PFSK-1 (cell line): ENCODE measurements around the gene OR1J1.
A peak's percentile ranks its signal among the peaks of the same experiment; 100 is the strongest.

Experiments
- FOXP2 ChIP-seq: optimal IDR thresholded peaks from 2 replicates; pipeline ENCODE3; 2011; ENCODE audit warnings: borderline replicate concordance, control low read depth, inconsistent platforms; ENCODE audit not compliant: insufficient read depth; ENCODE audit errors: extremely low read length, extremely low read depth
- POLR2AphosphoS5 ChIP-seq: IDR thresholded peaks from 2 replicates; pipeline ENCODE4 v1.6.1; 2012; ENCODE audit warnings: low read depth, mild to moderate bottlenecking, control low read depth, low read length, moderate library complexity
- SIN3A ChIP-seq: IDR thresholded peaks from 2 replicates; pipeline ENCODE4 v1.6.1; 2012; ENCODE audit warnings: mild to moderate bottlenecking, low read length, moderate library complexity, borderline replicate concordance; ENCODE audit not compliant: insufficient read depth
- TAF1 ChIP-seq: IDR thresholded peaks from 2 replicates; pipeline ENCODE4 v1.6.1; 2012; ENCODE audit warnings: low read length, control low read depth, borderline replicate concordance; ENCODE audit not compliant: insufficient read depth
- TF ChIP-seq, protein P1 (sequence below), 2 experiments: IDR thresholded peaks; 2 replicates each; pipeline versions ENCODE4 v1.6.1 to v1.8.0; 2011 to 2012; ENCODE audit warnings: low read depth in 2 of 2, low read length in 2 of 2, control low read depth in 1 of 2, inconsistent platforms in 1 of 2, mild to moderate bottlenecking in 1 of 2, moderate library complexity in 1 of 2; ENCODE audit not compliant: insufficient read depth in 1 of 2

Gene OR1J1

DNA sequence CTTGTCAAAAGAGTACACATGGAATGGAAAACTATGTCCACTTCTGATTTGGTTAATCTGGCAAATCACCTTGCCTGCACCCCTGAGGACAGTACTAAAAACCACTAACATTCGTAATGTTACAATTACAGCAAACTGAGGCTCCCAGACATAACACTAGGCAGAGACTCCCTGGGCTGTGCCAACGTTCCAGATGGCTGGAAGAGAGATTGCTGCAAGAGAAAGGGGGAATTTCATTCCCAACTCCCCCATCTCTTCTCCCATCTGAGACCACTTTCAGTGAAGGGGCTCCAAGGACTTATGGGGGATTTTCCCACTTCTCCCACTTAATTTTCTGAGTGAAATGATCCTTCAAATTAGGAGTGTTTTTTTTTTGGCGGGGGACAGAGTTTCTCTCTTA lies 11.3 kb downstream of the OR1J1 start:
- no peak for TF ChIP-seq POLR2AphosphoS5
- TF ChIP-seq SIN3A: no peak
- no peak for TF ChIP-seq TAF1
- TF ChIP-seq FOXP2: no peak
- TF ChIP-seq, protein P1, sequence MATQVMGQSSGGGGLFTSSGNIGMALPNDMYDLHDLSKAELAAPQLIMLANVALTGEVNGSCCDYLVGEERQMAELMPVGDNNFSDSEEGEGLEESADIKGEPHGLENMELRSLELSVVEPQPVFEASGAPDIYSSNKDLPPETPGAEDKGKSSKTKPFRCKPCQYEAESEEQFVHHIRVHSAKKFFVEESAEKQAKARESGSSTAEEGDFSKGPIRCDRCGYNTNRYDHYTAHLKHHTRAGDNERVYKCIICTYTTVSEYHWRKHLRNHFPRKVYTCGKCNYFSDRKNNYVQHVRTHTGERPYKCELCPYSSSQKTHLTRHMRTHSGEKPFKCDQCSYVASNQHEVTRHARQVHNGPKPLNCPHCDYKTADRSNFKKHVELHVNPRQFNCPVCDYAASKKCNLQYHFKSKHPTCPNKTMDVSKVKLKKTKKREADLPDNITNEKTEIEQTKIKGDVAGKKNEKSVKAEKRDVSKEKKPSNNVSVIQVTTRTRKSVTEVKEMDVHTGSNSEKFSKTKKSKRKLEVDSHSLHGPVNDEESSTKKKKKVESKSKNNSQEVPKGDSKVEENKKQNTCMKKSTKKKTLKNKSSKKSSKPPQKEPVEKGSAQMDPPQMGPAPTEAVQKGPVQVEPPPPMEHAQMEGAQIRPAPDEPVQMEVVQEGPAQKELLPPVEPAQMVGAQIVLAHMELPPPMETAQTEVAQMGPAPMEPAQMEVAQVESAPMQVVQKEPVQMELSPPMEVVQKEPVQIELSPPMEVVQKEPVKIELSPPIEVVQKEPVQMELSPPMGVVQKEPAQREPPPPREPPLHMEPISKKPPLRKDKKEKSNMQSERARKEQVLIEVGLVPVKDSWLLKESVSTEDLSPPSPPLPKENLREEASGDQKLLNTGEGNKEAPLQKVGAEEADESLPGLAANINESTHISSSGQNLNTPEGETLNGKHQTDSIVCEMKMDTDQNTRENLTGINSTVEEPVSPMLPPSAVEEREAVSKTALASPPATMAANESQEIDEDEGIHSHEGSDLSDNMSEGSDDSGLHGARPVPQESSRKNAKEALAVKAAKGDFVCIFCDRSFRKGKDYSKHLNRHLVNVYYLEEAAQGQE (IDR thresholded peaks at IDR 0.05; ENCODE audit: insufficient read depth in 1 of 2, low read depth in 2 of 2, low read length in 2 of 2): no peak

DNA sequence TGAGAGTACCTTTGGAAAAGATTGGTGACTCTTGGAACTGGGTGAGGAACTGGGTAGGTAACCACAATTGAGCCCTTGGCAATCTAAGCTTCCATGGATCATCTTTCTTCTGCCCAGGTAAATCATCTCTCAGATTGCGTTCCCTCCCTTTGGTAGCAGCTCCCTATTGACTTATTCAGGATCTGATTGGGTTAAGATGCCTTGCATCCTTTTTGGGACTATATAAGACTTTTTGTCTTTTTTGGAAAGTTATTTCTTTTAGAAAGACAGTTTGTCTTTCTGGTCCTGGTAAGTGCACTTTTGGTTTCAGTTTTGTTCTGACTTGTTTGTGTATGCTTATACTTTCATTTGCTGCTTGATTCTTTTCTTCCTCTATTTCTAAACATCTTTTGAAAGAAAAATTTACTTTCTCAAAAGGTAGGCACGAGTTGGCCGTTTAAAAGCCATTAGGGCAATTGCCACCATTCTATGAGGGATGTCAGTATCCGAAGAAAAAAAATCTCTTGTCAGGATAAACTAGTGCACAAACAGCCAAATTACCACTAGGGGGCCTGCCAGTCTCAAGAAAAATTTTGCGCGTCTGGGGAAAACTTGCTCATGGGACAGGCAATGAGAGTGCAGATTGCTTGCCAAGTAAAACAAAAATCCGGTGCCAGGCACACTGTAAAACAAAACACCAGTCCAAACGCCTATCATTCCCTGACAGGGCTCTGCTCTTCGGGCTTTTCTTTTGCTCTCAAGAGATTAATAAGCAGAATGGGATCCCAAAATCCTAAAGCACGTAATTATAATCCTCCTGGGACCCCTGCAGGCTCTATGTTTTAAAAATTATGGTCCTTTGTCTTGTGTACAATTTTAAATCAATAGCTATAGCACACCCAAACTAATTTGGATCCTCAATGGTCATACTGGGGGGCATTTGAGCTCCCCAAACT lies 12.8 kb downstream of the OR1J1 start:
- TF ChIP-seq POLR2AphosphoS5 (no peak), TAF1 (no peak)
- TF ChIP-seq, protein P1 (IDR thresholded peaks at IDR 0.05; ENCODE audit: insufficient read depth in 1 of 2, low read depth in 2 of 2, low read length in 2 of 2): 0 out of 4 replicates have a peak, but pooled peaks of 1 of the 2 experiments have one; percentile 10

DNA sequence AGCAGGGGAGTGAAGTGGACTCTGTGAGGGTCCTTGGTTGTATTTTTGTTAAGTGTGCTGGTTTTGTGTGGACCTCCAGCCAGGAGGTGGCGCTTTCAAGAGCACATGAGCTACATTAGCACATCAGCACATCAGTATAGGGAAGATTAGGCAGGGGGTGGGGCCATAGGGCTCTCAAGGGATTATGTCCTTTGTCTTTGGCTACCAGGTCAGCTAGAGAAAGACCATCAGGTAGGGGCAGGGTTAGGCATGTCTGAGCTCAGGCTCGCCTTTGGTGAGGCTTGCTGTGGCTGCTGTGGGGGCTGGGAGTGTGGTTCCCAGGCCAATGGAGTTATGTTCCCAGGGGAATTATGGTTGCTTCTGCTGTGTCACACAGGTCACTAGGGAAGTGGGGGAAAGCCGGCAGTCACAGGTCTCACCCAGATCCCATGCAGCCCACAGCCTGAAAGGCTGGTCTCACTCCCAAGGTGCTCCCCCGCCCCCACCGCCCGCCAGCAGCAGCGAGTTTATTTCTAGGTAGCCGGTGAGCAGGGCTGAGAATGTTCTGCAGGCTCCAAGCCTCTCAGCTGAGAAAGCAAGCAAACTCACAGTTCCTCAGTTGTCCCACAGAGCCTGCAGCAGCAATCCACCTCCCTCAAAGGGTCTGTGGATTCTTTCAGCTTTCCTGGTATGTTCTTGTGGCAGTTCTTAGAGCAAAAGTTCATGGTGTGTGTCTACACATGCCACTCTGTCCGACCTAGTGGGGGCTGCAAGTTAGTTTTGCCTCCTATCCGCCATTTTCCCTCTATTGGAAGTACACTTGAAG lies 13.7 kb downstream of the OR1J1 start:
- TF ChIP-seq TAF1: no peak
- TF ChIP-seq, protein P1 (IDR thresholded peaks at IDR 0.05; ENCODE audit: insufficient read depth in 1 of 2, low read depth in 2 of 2, low read length in 2 of 2): no peak
- no peak for TF ChIP-seq SIN3A
- TF ChIP-seq FOXP2: no peak
- TF ChIP-seq POLR2AphosphoS5: no peak

DNA sequence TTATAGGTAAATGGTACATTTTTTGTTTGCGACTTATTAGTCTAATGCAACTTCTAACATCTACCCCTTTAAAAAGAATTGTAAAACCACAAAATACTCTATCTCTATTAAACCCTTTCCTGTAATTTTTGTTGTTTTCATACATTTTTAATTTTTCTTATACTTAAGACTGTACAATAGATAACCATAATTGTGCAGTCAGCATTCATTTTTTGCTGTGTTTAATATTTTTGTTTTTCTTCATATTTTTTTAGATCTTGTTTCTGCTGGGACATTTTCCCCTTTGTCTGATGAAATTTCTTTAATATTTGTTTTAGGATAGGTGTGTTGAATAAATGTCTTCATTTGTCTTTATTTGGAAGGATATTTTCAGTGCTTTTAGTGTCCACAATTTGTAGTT lies 19.9 kb downstream of the OR1J1 start:
- TF ChIP-seq SIN3A (no peak), POLR2AphosphoS5 (no peak), FOXP2 (no peak), TAF1 (no peak)
- TF ChIP-seq, protein P1 (IDR thresholded peaks at IDR 0.05; ENCODE audit: insufficient read depth in 1 of 2, low read depth in 2 of 2, low read length in 2 of 2): no peak
